HG03521 (cell line): ENCODE measurements around the gene TIMM23.
"Not testable (repeated sequence)": the region's sequence is repeated elsewhere in the genome, so short reads cannot be mapped to it uniquely, and the experiment has no call there.

Experiments
- ATAC-seq: cut with Tn5 transposase; IDR thresholded peaks from one replicate; pipeline ENCODE4 v1.9.1; 2021; ENCODE audit warnings: mild to moderate bottlenecking, moderate library complexity; ENCODE audit not compliant: unreplicated experiment

TIMM23 gene, protein sequence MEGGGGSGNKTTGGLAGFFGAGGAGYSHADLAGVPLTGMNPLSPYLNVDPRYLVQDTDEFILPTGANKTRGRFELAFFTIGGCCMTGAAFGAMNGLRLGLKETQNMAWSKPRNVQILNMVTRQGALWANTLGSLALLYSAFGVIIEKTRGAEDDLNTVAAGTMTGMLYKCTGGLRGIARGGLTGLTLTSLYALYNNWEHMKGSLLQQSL

DNA sequence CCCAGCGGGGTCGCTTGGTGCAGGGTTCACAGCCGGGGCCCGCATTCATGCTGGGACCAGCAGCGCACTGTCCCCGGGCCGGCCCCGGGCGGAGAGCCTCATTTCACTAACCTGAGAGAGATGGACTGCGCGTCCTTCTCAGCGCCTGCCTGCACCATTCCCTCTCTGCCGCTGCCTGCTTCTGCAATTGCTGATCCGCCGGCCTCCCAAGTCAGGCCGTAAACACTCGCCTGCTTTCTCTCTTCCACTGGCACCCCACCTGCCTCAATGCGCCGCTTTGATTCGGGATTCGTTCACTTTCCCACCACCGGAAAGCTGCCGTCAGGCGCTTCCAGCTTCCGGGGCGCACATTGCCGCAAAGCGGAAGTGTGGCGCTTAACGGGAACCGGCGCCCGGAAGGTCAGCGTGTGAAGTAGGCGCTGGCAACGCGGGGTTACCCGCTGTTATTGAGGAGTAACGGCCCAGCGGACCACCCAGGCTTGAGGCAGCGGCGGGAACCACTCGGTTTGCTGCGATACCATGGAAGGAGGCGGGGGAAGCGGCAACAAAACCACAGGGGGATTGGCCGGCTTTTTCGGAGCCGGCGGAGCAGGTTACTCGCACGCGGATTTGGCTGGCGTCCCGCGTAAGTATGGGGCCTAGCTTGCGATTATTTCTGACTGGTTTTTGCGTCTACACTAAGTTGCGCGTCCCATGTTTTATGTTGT lies at the start of gene TIMM23:
TSS of gene TIMM23 (plus strand) at position 384 of the 707 bp plus-strand sequence. CDS start at position 520, 136 bp downstream.
- ATAC-seq = peak; percentile 53

DNA sequence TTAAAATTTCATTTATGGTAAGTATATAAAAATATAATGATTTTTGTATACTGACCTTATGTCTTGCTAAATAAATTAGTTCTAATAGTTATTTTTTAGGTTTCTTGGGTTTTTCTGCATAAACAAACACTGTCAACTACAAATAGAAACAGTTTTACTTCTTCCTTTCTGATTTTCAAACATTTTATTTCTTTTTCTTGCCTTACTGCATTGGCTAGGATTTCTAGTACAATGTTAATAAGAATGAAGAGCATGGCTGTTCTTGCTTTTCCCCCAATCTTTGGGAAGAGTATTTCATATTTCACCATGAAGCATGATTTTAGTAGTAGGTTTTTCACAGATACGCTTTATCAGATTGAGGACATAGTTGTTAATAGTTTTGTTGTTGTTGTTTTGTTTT lies 45.5 kb upstream of the TIMM23 start:
- ATAC-seq = not testable (repeated sequence)

DNA sequence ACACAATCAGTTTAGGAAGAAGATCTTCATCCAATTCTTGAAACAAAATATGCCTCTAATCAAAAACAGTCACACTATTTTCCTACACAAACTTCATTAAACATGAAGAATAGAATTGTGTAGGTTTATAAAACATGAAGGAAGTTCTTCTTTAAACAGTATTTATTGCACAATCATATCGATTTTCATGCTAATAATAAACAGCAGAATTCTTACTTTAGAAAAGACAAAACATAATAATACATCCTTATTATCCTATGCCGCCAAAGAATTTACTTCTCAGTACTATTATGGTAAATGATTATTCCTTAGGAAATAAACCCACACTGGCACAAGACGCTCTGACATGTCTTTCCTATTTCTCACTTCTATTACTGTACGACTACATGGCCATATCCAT lies 41.0 kb upstream of the TIMM23 start:
- not testable (repeated sequence) for ATAC-seq

DNA sequence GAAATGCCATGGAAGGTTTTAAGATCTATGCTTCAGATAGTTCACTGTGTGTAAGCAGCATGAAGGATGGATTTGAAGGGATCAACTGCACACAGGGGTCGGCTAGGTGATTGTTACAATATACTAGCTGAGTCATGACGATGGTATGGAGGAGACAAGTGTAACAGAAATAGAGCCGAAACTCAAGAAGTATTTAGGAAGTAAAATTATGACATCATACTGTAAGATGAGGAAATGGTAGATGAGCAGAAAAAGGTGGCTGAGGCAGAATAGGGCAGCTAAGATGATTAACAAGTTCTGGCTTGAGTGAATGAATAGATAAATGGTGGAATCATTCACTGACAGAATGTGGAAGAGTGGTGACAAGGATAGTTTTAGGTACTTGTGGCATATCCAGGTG lies 37.5 kb upstream of the TIMM23 start:
- ATAC-seq = not testable (repeated sequence)

DNA sequence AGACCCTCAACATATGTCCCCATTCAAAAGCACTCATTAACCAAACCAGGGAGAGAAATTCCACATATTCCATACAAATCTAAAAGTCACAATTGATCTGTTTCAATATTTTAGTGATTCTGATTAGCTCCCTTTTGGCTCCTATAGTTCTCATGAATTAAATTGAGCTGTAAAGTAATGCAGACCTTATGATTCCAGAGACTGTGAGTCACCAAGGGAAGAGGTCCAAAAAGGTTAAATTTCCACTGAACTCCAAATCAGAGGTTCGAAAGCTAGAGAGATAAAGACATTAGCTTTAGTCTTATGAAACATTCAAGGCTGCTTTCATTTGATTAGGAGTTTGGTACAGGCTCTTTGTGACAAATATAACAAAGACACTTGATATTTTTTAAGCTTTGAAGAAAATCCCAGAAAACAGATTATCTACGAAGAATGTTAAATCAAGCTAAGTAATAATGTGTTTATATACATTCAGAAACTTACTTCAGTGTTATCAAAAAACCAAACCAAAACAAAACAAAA lies 33.1 kb upstream of the TIMM23 start:
- not testable (repeated sequence) for ATAC-seq

DNA sequence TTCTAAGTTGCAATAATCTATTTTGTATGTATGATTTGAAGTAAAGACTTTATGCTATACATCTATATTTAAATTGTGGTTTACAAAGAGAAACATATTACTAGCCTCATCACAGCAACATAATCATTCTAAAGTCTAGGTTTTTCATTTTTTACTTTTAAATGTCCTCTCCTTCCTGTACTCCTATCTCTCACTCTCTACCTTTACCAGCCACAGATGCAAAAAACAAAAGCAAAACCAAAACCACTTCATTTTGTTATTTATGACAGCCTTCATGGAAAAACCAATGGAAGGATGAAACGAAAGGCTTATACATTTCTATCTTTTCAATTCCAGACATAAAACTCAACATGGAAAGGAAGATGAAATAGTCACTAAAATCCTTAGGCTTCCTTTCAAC lies 31.1 kb upstream of the TIMM23 start:
- ATAC-seq = not testable (repeated sequence)

DNA sequence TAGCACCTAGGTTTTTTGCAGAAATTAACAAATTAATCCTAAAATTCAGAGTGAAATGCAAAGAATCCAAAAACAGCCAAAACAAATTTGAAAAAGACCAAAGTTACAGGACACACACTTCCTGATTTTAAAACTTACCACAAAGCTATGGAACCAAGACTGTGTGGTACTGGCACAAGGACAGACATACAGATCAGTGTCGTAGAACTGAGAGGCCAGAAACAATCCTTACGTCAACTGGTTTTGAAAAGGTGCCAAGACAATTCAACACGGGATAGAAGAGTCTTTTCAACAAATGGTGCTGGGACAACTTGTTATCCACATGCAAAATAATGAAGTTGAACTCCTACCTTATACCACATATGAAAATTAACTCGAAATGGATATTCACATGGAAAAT lies 26.8 kb upstream of the TIMM23 start:
- ATAC-seq = not testable (repeated sequence)

DNA sequence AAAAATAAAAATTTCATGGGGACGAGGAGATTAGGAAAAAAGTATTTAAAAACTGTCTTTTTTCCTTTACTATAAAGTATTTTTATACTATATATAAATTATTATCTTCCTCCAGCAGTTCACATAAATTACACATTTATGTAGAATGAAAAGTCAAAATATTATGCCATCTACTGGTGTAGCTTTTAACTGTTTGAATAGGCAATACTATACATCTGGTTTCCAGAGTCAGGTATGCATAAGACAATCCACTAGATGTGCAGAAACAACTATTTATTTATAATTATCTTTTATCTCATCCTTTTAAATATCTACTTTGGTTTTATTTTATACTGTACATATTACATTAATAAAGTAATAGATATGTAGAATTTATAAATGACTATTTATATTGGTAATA lies 24.9 kb upstream of the TIMM23 start:
- ATAC-seq = not testable (repeated sequence)

DNA sequence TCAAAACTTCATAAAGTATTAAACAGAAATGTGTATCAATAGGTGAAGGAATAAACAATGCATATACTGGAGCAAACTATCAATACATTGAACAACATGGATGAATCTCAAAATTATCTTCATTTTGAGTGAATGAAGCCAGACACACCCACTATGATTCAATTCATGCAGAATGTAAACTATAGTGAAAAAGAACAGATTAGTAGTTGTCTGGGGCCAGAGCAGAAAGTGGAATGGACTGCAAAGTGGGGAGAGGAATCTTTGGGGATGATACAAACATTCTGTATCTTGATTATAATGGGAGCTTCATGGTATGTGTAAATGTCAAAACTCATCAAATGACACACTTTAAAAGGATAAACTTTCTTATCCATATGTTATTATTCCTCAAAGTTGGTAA lies 23.5 kb upstream of the TIMM23 start:
- ATAC-seq = not testable (repeated sequence)

DNA sequence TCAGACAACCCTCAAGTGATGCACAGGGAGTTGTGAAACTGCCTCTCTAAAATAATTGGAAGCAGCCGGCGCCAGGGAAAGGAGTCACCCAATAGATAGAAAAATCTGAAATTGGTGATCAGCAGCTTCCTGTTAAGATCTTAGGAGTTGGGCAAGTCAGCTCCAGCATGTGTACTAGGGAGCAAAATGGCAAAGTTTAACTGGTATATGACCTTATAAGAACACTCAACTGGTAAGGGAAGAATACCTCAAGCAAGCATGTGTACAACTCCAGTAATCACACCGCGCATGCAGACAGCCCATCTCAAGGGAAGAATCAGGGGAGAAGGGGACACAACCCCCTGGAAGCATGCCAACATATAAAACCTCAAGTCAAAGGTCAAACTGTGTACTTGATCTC lies 17.9 kb upstream of the TIMM23 start:
- ATAC-seq = not testable (repeated sequence)

DNA sequence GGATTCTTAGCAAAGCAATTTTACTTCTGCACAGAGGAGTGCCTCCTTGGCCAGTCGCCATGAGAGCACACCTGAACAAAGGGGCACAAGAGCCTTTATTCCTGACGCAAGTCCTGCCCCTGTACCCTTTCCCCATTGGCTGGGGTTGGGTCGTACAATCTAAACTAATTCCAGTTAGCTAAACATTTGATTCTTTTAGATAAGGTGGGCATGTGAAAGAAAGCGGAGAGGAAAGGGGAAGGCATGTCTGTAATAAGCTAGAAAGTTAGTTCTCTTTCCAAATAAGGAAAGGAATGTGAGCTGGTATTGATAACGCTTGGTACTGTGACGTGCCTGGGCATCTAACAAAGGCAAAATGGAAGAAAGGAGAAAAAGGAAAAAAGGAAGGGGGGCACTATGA lies 15.7 kb upstream of the TIMM23 start:
- ATAC-seq = not testable (repeated sequence)

DNA sequence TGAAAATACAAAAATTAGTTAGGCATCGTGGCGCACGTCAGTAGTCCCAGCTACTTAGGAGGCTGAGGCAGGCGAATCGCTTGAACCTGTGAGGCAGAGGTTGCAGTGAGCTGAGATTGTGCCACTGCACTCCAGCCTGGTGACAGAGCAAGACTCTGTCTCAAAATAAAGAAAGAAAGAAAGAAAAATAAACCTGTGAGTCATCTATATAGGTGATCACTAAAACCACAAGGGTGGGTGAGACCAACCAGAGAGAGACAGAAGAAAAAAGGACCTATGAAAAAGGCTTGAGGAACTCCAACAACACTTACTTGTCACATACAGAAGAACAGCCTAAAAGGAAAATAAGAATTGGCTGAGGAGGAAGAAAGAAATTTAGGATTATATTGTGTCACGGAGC lies 14.4 kb upstream of the TIMM23 start:
- ATAC-seq = not testable (repeated sequence)

DNA sequence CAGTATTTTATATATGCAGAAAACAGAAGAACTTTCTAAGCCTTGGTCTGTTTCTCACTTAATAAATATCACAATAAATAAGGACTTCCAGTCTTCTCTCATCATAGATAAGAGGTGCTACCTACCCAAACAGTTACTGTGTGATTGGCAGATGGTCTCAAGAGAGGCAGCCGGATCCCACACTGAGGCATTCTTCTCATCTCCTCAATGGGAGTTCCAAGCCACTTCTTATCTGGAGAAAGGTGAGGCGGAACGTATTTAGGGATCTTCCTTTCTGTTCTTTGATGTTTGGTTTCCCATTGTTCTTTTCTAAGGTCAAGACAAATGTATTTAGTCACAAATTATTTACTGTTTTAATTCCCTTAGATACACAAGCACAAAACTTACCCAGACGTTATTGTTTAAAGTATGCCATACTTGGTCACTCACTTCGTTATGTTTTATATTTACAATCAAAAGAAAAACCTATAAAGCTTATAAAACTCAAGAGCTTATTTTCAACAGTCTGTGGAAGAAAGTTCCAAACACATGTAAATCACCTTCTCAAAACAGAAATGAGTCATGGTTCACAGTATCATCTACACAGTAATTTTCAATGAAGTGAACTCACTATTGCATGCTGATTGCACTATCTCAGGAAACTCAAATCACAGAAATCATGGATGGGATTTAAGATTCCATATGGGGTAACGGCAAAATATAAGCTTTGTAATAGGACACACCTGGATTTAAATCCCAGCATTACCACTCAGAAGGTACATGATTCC lies 9.4 kb upstream of the TIMM23 start:
- ATAC-seq = not testable (repeated sequence)

DNA sequence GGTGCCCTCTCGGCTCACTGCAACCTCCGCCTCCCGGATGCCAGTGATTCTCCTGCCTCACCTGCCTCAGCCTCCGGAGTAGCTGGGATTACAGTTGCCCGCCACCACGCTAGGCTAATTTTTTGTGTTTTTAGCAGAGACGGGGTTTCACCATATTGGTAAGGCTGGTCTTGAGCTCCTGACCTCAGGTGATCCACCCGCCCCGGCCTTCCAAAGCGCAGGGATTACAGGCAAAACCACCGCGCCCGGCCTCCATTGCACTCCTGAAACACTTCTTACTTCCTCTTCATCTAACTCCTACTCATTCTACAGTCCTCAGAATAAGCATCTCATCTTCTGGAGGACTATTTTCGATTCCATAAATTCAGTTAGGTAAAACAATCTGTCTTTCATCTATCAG lies 1.3 kb upstream of the TIMM23 start:
- not testable (repeated sequence) for ATAC-seq

DNA sequence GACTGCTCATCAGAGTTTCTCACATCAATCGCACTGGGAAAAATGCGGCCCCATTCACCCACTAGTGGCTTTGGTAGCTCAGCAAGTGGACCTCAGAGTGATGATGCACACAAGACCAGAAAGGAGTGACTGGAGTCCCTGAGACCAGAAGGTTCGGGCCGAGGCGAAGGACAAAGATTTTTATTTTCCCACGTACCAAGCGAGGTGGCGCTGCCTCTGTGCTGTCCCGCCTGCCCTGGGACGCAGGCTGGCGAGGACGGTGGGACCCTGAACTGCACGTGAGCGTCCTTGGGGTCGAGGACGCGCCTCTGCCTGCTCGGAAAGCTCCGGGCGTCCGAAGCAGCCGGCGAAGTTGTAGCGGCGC lies 565 bp upstream of the TIMM23 start:
- ATAC-seq = peak; percentile 27

DNA sequence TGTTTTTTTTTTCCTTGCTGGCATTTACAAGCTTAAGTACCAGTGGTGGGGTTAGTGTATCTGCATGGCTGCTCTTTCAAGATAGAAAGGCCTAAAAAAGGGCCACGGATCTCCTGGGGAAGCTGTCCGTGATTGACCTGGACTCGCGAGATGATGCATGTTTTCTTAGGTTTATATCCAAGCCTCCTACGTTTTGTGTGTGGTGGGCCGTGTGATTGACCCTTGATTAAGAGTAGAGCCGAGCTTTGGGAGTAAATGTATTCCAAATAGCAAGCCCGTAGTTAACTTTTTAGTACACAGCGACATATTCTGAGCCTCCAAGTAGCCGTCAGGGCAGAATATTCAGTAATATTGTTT lies 502 bp downstream of the TIMM23 start:
- ATAC-seq = peak; percentile 21

DNA sequence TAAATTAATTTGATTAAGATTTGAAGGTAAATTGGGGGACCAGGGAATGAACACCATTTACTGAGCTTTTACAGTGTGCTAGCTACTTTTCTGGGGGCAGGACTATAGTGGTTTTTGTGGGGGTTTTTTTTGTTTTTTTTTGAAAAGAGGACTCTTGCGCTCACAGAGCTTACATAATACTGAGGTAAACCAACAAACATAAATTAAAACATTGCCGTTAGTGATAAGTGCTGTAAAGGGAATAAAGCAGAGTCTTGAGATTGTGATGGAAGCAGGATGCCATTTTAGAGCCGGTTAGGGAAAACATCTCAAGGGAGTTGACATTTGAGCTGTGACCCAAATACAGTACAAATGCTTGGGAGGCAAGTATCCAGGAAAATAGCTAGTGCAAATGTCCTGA lies 1.8 kb downstream of the TIMM23 start:
- not testable (repeated sequence) for ATAC-seq

DNA sequence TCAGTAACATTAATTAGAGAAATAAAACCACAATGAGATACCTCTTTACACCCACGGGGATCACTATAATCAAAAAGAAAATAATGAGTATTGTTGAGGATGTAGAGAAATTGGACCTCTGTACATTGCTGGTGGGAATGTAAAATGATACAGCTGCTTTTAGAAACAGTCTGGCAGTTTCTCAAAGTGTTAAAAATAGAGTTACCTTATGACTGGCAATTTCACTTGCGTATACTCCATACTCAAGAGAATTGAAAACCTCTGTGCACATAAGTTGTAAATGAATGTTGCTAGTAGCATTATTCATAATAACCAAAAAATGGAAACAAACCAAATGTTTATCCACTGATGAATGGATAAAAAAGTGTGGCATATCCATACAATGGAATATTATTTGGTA lies 6.3 kb downstream of the TIMM23 start:
- peak; percentile 60 for ATAC-seq

DNA sequence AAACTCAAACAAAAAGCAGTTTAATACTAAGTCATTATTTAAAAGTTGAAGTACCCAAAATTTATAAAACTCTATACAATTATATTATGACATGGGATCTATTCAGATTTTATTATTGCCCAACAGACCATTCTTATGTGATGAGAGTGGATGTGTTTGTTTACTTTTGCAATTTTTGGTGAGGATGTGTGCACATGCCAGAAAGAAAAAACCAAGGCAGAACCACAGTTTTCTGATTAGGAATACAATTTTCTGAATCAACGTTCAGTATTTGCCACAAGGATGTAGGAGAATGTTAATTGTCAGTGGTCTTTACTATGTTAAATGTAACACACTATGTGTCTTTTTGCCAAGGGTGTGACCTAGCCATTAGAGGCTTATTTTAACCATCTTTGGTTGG lies 9.1 kb downstream of the TIMM23 start:
- ATAC-seq = not testable (repeated sequence)

DNA sequence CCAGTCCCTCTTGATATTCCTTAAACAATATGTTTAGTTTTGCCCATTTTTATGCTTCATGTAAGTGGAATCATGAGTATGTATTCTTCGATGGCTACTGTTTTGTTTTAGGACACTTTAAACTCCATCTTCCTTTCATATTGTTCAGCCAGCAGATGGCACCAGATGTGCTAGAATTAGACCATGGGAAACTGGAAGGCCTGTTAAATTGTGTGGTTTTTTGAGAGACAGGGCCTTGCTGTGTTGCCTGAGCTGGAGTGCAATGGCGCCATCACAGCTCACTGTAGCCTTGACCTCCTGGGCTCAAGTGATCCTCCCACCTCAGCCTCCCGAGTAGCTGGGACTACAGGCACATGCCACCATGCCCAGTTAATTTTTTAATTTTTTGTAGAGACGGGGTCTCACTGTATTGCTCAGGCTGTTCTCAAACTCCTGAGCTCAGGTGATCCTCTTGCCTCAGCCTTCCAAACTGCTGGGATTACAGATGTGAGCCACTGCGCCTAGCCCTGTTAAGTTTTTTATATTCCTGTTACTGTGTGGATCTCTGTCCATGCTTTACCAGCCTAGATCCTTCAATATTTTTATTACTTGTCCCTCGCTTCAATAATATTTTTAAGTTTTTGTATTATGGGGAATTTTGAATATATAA lies 11.4 kb downstream of the TIMM23 start:
- peak; percentile 50 for ATAC-seq

DNA sequence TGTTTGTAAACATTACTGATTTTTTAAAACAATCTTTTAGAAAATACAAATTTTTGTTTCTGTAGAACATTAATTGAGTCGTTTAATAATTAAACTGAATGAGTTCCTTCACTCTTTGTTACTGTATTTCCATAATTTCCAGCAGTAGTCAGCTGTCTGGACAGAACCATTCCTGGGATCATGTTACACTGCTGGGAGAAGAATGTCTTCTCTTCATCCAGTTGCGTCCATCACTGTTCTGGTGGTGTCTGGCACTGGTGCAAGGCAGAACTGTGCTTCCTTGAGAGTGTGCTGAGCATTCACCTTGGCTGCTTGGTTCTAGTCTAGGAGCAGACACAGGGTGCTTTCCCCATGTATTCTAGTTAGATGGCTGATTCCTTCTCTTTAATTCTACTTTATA lies 12.2 kb downstream of the TIMM23 start:
- ATAC-seq = not testable (repeated sequence)
